Measurements from ENCODE around the gene TXNRD2.

Gene TXNRD2

DNA sequence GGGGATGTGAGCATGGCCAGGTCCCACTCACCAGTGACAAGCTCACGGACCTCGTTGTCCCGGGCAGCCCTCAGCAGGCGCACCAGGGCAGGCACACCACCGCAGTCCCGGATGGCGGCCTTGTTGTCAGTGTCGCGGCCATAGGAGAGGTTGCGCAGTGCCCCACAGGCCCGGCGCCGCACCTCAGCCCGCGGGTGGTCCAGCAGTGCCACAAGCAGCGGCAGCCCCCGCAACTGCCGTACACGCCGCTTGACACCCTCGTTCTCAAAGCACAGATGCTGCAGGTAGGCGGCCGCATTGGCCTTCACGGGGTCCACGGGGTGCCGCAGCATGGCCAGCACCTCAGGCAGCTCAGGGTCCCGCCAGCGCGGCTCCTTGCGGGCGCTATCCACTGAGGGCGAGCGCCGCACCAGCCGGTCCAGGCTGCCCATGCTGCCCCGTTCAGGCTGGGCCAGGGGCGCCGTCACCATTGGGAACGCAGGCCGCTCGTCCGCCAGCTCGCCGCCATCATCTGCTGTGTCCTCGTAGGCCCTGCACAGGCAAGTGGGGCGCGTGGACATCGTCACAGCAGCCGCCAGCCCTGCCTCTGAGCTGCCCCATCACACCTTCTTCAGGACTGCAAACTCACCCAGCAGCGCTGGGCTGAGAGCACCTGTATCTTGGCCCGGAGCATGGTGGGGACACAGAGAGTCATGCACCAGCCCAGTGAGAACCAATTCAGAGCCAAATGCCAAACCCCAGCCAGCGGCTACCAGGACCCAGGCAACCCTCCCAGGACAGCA lies 38.3 kb upstream of the TXNRD2 start:
- no peak for DNase-seq
- no peak for ATAC-seq

DNA sequence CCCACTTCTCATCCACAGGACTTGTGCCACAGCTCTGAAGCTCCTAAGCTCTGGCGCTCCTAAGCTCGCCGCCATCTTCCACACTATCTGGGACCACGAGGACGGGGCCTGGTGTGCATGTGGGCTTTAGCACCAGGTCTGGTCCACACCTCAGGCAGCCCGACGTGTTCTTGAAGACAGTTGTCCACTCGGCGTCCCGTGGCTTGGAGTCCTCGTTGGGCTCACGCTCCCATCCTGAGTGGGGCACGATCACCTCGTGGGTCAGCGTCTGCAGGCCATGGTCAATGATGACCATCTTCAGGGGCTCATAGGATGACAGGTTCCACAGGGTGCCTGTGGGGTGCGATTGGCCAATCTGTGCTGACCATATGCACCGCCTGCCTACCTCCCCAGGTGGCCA lies 37.1 kb upstream of the TXNRD2 start:
- ATAC-seq (no peak), DNase-seq (no peak)

DNA sequence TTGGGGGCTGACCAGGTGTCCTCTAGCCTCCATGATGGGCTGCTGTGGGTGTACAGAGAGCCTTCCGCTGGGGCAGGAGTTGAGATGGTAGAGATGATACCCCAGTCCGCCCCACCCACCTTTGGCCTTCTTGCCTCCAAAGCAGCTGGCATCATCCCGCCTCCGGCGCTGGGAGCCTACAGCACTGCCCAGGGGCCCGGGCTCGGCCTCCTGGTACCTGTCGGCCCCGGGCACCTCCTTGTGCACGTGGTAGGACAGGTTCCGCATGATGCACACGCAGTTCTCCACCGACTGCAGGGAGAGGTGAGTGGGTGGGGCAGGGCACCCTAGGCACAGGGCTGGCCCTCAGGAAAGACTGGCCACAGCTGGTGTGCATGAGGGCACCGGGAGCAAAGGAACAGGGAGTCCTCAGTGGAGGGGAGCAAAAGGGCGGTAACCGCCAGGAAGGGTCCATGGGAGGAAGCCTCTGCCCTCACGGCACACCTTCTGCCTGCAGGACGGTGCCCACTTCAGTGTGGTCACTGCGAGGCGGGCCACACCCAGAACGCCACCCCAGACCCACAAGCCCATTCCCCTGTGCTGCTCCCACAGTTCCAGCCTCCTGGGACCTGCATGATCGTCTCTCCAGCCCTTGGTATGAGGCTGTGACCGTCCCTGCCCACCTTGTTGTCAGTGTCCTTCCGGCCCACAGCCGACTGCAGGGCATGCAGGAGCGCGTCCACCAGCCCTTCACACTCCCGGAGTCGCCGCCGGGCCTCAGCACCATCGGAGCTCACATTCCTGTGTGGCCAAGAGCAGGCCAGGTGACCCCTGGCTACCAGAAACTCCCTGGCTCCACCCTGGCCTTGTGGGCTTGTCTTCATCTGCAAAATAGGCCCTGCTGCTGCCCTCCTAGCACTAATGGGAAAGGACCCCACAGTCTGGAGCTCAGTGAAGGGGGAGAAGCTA lies 36.0 kb upstream of the TXNRD2 start:
- no peak for ATAC-seq

DNA sequence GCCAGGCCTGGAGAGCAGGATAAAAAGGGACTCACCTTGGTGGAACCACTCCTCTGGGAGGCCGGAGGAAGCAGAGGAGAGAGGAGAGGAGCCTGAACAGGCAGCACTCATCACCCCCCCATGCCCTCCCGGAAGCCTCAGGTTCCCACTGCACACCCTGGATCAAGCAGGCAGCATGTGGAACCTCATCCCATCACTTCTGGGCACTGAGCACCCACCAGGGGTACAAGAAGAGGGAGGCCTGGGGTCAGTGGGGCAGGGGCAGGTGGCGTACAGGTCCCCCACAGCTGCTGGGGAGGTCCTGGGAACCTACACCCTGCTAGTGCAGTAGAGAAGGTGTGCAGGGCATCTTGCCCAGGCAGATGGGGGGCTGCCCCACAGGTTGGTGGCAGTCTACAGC lies 35.1 kb upstream of the TXNRD2 start:
- ATAC-seq (no peak), DNase-seq (no peak)

More for the DNA sequence above, 36.0 kb upstream of the TXNRD2 start:
- no peak for DNase-seq

DNA sequence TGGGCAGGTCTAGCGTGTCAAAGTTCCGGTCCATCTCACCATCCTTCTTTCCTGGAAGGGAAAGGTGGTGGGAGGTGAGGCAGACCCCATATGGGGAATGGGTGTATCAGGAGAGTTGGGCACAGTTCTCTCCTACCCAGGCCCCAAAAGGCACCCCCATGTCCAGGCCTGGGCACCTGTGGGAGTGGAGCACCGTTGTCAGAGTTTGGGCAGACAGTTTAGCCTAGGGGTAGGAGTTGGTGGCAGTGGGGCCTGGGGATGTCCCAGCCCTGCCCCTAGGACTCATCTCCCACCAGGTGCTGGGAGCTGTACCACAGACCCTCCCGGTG lies 34.1 kb upstream of the TXNRD2 start:
- no peak for ATAC-seq
- no peak for DNase-seq

DNA sequence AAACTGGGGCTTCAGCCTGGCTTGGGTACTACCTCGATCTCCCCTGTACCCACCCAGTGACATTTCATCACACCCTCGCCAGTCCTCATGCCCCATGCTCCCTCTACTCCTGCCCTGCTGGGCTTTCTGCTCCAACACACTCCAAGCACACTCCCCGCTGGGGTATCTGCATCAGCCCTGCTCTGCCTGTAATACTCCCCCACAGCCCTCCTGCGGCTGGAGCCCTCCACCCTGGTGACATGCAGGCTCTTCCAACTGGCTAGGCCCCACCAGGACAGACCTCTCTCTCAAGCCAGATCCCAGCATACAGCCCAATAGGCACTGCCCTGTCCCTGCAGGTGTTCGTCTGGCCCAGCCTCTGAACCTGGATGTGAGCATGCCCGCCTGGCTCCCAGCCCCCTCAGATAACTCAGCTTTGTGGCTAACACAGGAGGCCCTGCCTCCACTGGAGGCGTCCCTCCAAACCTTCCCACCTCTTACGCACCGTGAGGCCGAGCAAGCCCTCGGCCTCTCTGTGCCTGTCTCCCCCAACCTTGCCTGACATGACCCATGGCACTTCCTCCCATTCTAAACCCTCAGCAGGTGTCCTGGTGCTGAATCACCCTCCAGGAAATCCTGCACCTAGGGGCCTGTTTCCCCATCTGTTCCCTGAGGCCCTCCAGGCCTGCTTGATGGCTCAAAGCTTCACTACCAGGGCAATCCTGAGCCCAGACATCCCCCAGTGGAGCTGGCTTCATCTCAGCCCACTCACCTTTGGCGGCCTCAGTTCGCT lies 33.5 kb upstream of the TXNRD2 start:
- no peak for ATAC-seq
- DNase-seq: no peak

DNA sequence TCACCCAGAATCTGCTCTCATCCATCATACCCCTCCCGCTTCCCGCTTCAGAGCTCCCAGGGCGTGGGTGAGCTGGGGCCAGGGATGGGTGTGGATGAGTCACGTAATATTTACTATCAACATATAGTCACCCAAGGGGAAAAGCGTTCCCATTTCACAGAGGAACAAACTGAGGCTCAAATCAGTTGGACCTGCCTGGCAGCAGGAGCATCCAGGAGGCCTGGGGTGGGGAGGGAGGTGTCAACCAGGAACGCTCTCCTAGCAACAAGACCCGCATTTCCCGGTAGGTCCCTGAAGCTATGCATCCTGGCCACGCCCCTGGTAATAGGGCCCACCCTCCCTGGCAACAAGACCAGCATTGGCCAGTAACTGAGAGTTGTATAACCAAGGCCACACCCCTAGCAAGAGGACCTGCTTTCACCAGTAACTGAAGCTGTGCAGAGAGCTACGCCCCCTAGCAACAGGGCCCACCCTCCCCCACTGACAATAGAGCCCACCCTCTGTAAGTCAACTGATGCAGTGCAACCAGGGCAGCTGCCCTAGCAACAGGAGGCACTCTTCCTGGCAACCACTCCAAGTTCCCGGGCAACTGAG lies 32.7 kb upstream of the TXNRD2 start:
- no peak for DNase-seq

DNA sequence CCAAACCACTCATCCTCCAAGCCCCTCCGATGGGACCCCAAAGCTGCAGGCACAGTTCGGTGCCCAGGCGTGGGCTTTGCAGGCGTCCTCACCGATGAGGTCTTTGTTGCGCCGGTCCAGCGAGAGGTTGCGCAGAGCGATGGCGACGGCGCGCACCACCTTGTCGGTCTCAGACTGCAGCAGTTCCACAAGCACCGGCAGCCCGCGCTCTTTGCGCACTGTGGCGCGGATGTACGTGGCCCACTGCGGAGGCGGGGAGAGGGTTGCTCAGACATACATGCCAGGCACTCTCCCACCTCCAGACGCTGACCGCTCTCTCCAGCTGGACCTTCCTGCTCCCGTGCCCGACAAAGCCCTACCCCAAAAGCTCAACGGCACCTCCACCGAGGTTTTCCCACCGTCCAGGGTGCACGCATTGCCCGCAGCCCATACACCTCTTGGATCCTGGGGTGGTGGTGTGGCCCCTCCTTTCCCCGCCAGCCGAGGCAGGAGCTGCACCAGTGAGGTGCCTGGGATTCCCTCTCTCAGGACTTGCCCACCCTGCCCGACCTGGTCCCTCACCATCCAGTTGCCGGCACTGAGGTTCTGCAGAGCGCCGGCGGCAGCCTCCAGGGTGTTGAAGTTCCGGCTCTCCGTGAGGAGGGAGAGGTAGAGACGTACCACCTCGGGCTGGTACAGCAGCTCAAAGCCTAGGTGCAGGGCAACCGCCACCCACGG lies 32.1 kb upstream of the TXNRD2 start:
- DNase-seq (no peak), ATAC-seq (no peak)

More for the DNA sequence above, 32.7 kb upstream of the TXNRD2 start:
- ATAC-seq: no peak

DNA sequence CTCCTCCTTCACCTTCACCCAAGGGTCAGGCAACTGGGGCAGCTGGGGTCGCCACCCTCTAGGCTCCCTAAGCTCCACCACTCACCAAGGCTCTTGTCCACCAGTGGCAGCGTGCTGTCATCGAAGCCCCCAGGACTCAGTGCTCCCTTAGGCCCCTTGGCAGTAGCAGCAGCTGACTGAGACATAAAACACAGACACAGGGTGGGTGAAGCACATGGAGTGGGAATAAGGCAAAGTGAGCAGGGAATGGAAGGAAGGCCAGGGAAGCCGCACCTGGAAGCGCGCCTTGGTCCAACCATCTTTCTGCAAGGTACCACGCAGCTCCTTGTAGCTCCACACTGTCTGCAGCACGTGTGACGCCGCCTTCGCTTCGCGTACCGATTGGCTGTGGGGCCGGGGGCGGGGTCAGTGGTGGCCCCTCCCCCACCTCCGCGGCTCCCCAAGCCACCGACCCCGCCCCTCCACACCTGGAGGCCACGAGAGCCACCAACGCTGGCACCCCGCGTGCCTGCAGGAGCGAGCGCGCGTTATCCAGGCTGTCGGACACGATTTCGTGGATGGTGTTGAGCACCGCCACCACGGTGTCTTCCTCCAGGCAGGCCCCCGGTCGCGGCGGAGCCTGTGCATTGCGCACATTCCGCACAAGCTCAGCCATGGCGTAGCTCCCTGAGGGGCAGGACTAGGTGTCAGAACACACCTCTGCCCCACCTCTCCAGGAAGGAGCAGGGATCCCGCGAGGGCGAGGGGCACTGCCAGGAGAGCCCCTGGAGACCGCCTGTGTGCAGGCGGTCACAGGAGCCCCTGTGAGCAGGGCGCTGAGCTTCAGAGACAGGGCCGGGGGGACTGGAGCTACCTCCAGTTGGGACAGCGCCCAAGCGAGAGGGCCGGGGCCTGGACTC lies 31.3 kb upstream of the TXNRD2 start:
- no peak for DNase-seq
- ATAC-seq: no peak

DNA sequence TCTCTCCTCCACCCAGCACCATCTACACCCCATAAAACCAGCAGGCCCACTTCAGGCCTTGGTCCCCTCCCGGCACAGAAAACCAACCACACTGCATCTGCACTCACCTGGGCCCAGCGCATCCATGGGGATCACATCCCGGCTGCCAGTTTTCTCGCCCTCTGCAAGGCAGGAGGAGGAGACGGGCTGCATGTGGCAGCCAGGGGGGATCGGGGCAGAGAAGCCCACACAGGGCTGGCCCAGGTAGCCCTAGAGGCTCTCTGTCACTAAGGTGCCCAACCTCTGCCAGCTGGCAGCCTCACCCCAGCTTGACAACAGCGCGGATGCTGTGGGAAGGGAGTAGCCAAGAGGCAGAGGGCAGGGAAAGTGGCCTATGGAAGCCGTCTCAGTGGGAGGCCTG lies 30.6 kb upstream of the TXNRD2 start:
- ATAC-seq: no peak
- no peak for DNase-seq

DNA sequence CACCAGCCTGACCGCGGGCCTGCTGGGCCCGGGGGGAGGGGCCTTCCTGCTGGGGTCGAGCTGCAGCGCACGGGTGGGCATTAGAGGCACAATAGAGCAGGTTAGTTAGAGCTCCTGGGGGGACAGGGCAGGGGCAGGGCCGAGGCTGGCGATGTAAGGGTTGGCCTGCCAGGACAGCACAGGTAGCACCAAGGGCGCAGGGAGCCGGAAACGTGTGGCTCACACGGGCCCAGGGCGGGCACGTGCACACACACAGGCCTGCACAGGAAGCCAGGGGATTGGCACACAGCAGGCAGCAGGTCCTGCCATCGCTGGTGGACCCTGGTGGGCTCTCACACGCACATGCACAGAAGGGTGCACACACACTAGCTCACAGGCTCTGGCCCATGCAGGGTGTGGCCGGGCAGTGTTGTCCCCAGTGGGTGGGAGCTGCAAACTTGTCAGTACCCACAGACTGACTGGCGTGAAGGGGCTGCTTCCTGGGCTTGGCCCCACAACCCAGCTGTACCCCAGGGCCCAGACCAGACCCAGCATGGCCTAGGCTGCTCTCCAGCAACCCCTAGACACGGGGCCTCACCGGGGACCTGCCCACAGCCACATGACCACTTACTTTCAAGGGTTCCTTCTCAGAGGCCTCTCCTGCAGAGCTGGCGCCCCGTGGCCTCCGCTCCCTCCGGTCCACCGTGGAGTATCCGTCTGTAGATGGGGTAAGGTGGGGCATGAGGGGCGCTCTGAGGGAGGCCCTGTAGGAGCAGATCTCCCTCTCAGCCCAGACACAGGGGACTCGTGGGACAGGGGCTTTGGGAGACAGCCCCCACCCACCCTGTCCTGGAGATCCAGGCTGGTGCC lies 29.9 kb upstream of the TXNRD2 start:
- no peak for DNase-seq
- peak; percentile 5 for ATAC-seq

DNA sequence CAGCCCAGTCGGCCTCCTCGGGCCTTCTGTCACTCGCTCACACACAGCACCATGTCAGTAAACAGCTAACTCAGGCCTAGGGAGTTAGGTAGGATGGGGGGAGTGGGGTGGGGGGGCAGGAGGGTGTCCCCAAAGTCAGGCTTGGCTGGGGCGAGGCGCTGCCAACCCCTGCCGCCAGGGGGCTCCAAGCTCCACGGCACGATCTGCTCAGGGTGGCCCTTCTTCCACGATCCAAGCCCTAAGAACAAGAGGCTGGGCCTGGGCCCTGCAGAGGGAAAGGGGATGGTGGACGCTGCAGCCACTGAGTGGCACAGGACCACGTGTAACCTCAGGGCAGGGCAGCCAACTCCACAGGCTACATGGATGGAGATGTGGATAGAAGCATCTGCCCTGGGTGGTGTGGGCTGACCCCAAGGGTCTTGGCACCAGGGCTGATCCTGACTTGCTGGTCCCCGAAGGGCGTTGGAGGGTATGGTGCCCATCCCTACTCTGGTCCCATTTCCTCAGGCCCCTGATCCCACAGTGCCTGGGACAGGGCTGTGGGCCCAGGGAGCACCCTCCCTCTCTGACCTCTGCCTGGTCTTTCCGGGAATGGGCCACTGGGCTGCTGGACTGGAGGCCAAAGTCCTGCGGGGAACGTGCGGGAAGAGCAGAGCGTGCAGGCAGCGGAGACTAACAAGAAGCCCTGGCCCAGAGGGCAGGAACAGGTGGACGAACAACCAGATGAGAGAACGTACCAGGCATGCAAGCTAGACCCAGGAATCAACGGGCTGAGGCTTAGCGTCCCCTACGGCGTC lies 29.1 kb upstream of the TXNRD2 start:
- ATAC-seq (peak; percentile 64), DNase-seq (peak; percentile 85)

DNA sequence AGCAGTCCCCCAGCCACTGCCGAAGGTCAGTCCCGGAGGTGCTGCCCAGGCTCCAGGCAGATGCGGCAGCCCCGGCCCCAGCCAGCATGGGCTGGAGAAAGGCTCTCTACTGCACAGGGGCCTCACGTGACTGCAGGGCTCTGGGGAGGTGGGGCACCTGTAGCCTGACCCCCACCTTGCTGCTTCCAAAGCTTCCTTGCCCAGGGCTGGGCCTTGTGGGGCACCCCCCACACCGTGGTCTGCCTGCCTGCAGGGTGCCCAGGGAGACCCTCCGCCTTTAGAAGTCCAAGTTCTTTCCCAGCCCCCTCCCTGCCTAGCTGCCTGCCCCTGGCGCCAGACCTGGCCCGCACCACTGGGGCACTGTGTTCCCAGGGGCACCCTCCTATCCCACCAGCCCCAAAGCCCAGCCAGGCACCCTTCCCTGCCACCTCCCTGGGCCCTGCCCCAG lies 28.4 kb upstream of the TXNRD2 start:
- DNase-seq (no peak), ATAC-seq (peak; percentile 2)

DNA sequence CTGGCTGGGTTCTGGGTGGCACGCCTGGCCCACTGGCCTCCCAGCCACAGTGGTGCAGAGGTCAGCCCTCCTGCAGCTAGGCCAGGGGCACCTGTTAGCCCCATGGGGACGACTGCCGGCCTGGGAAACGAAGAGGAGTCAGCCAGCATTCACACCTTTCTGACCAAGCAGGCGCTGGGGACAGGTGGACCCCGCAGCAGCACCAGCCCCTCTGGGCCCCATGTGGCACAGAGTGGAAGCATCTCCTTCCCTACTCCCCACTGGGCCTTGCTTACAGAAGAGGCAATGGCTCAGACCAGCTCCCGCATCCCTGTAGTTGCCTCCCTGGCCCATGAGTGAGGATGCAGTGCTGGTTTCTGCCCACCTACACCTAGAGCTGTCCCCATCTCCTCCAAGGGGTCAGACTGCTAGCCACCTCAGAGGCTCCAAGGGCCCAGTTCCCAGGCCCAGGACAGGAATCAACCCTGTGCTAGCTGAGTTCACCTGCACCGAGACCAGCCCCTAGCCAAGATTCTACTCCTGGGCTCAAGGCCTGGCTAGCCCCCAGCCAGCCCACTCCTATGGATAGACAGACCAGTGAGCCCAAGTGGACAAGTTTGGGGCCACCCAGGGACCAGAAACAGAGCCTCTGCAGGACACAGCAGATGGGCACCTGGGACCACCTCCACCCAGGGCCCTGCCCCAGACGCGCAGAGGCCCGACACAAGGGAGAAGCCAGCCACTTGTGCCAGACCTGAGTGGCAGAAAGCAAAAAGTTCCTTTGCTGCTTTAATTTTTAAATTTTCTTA lies 27.7 kb upstream of the TXNRD2 start:
- no peak for ATAC-seq

DNA sequence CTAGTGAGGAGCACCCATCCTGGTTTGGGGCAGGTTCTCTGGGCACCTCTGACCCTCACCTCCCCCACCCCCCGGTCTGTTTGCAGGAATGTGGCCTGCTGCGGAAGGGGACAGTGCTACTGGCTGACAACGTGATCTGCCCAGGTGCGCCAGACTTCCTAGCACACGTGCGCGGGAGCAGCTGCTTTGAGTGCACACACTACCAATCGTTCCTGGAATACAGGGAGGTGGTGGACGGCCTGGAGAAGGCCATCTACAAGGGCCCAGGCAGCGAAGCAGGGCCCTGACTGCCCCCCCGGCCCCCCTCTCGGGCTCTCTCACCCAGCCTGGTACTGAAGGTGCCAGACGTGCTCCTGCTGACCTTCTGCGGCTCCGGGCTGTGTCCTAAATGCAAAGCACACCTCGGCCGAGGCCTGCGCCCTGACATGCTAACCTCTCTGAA lies 26.9 kb upstream of the TXNRD2 start:
- ATAC-seq (no peak), DNase-seq (no peak)

More for the DNA sequence above, 27.7 kb upstream of the TXNRD2 start:
- DNase-seq: no peak

DNA sequence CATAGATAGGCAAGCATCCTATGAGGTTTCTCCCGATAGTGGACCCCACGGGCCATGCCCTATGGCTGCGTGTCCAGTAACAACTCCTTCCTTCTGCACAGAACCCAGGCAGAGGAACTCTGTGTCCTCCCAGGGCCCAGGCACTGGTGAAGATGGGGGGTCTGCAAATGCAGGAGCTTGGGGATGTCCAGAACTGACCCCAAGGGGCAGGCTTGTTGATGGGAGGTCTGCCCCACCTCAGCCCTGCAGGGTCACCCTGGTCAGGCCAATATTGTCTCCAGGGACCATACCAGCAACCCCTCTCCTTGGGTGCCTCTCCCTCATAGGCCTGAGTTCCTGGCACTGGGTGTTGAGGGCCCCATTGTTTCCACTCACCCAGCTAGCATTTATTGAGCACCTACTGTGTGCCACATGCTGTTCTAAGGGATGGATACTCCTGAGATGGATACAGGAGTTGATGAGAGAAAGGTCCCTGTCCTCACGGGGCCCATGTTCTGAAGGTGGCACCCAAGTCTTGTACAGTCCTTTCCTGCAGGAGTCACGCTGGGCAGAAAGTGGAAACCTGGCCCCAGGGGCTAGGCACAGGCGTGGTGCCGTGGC lies 26.3 kb upstream of the TXNRD2 start:
- DNase-seq: no peak
- no peak for ATAC-seq
